BLaER1 treated with 17β-estradiol and CSF1 and Interleukin-3, amounts not matched to agents 10 nM and 100 nM (cell line): ENCODE measurements around the gene PACC1.

Source experiments
- H3K27ac ChIP-seq, 11 experiments: shearing (Covaris generic); formaldehyde crosslinking; 2 replicates each; pipeline ENCODE4 v1.8.1; 2022
- H3K27me3 ChIP-seq, 11 experiments: shearing (Covaris generic); formaldehyde crosslinking; 2 replicates each; pipeline ENCODE4 v1.8.1; 2022
- H3K36me3 ChIP-seq, 11 experiments: shearing (Covaris generic); formaldehyde crosslinking; 2 replicates each; pipeline ENCODE4 v1.8.1; 2022
- H3K4me1 ChIP-seq, 10 experiments: shearing (Covaris generic); formaldehyde crosslinking; 2 replicates each; pipeline ENCODE4 v1.8.1; 2022
- H3K4me2 ChIP-seq, 11 experiments: shearing (Covaris generic); formaldehyde crosslinking; 2 replicates each; pipeline ENCODE4 v1.8.1; 2022
- H3K4me3 ChIP-seq, 10 experiments: shearing (Covaris generic); formaldehyde crosslinking; 2 replicates each; pipeline ENCODE4 v1.8.1; 2022
- H3K9ac ChIP-seq, 11 experiments: shearing (Covaris generic); formaldehyde crosslinking; 2 replicates each; pipeline ENCODE4 v1.8.1; 2022
- H3K9me3 ChIP-seq, 11 experiments: shearing (Covaris generic); formaldehyde crosslinking; replicated peaks in 1 of 11; 2 replicates each; pipeline ENCODE4 v1.8.1; 2022
- H4K20me1 ChIP-seq, 11 experiments: shearing (Covaris generic); formaldehyde crosslinking; 2 replicates each; pipeline ENCODE4 v1.8.1; 2022
- Cebpa-rat ChIP-seq, 11 experiments: shearing (Covaris generic); IDR thresholded peaks; 2 replicates each; pipeline ENCODE4 v1.8.1; 2022

The PACC1 gene

GRCh38 chr1:212414328-212415106 lies at the start of gene PACC1:
Gene PACC1 (minus strand): TSS chr1:212414886. CDS start chr1:212414757, 129 bp downstream.
- peak within 1 kb of the TSS; percentile 82 to 99 (median 96) for H3K4me2 ChIP-seq
- peak within 1 kb of the TSS; percentile 81 to 95 (median 86) for H3K4me3 ChIP-seq
- no peak for TF ChIP-seq Cebpa-rat (IDR thresholded peaks at IDR 0.05)
- peaks cover 22 to 41% (median 33%) of the 10 kb centered on the region in 11 experiments for H3K36me3 ChIP-seq
- peak within 1 kb of the TSS; percentile 55 to 90 (median 83); a peak in 21 of 22 replicates for H3K27ac ChIP-seq
- no peaks in the 10 kb centered on the region for H3K27me3 ChIP-seq
- H4K20me1 ChIP-seq, result peaks cover 3 to 48% (median 35%) of the 10 kb centered on the region in 11 experiments; a peak in 17 of 22 replicates
- H3K9me3 ChIP-seq, result no peaks in the 10 kb centered on the region
- H3K9ac ChIP-seq, result peak within 1 kb of the TSS; percentile 71 to 90 (median 81)
- peaks cover 27 to 60% (median 40%) of the 10 kb centered on the region in 10 experiments for H3K4me1 ChIP-seq

- Histone ChIP-seq H3K9me3 (no peaks in the 10 kb centered on the region), H3K9ac (peak overlapping the region in 5 of 11 experiments; percentile 1 to 28 (median 23); a peak in 4 of 22 replicates), H3K27me3 (no peaks in the 10 kb centered on the region), H3K36me3 (no peaks in the 10 kb centered on the region), H3K4me2 (peak overlapping the region in 9 of 11 experiments; percentile 18 to 94 (median 57); a peak in 16 of 22 replicates), H3K4me1 (peaks cover 16 to 55% (median 50%) of the 10 kb centered on the region in 10 experiments), H4K20me1 (no peaks in the 10 kb centered on the region), H3K27ac (0 out of 22 replicates have a peak overlapping the region, but pooled peaks of 2 of the 11 experiments have one; percentile 0 to 6), H3K4me3 (no peak overlapping the region)
- no peak for TF ChIP-seq Cebpa-rat (IDR thresholded peaks at IDR 0.05)
These were observed 49.0 kb upstream of the PACC1 start for GRCh38 chr1:212463565-212464285.

- Histone ChIP-seq H3K4me2 (no peak overlapping the region), H3K27ac (no peak overlapping the region), H4K20me1 (no peaks in the 10 kb centered on the region), H3K4me1 (peaks cover 6 to 49% (median 39%) of the 10 kb centered on the region in 10 experiments), H3K9me3 (peaks cover 6 to 11% (median 10%) of the 10 kb centered on the region in 11 experiments; a peak in 18 of 22 replicates), H3K36me3 (no peaks in the 10 kb centered on the region), H3K9ac (no peak overlapping the region), H3K27me3 (no peaks in the 10 kb centered on the region), H3K4me3 (no peak overlapping the region)
- TF ChIP-seq Cebpa-rat (IDR thresholded peaks at IDR 0.05), result no peak
These were observed 47.4 kb upstream of the PACC1 start for GRCh38 chr1:212461916-212462660.

GRCh38 chr1:212460376-212460775 lies 45.7 kb upstream of the PACC1 start:
- TF ChIP-seq Cebpa-rat (IDR thresholded peaks at IDR 0.05), result no peak
- H3K36me3 ChIP-seq, result no peaks in the 10 kb centered on the region
- no peak overlapping the region for H3K27ac ChIP-seq
- H3K4me3 ChIP-seq, result no peak overlapping the region
- no peak overlapping the region for H3K4me2 ChIP-seq
- H3K27me3 ChIP-seq, result no peaks in the 10 kb centered on the region
- H4K20me1 ChIP-seq, result no peaks in the 10 kb centered on the region
- H3K9ac ChIP-seq, result no peak overlapping the region
- H3K9me3 ChIP-seq, result peaks cover 6 to 11% (median 10%) of the 10 kb centered on the region in 11 experiments; a peak in 18 of 22 replicates
- peaks cover 0 to 43% (median 33%) of the 10 kb centered on the region in 10 experiments; a peak in 16 of 20 replicates for H3K4me1 ChIP-seq

GRCh38 chr1:212459656-212460055 lies 45.0 kb upstream of the PACC1 start:
- Histone ChIP-seq H3K36me3 (no peaks in the 10 kb centered on the region), H3K9me3 (peaks cover 6 to 11% (median 10%) of the 10 kb centered on the region in 11 experiments; a peak in 18 of 22 replicates), H4K20me1 (no peaks in the 10 kb centered on the region), H3K4me2 (no peak overlapping the region), H3K4me3 (no peak overlapping the region), H3K9ac (no peak overlapping the region), H3K4me1 (peaks cover 5 to 43% (median 33%) of the 10 kb centered on the region in 10 experiments; a peak in 16 of 20 replicates), H3K27ac (no peak overlapping the region), H3K27me3 (no peaks in the 10 kb centered on the region)
- no peak for TF ChIP-seq Cebpa-rat (IDR thresholded peaks at IDR 0.05)

GRCh38 chr1:212458817-212459216 lies 44.1 kb upstream of the PACC1 start:
- no peak for TF ChIP-seq Cebpa-rat (IDR thresholded peaks at IDR 0.05)
- no peak overlapping the region for H3K27ac ChIP-seq
- peaks cover 5 to 41% (median 27%) of the 10 kb centered on the region in 10 experiments; a peak in 17 of 20 replicates for H3K4me1 ChIP-seq
- H4K20me1 ChIP-seq, result no peaks in the 10 kb centered on the region
- no peak overlapping the region for H3K4me3 ChIP-seq
- 0 out of 22 replicates have a peak overlapping the region, but pooled peaks of 1 of the 11 experiments have one; percentile 3 for H3K4me2 ChIP-seq
- H3K9ac ChIP-seq, result no peak overlapping the region
- H3K9me3 ChIP-seq, result peaks cover 6 to 11% (median 10%) of the 10 kb centered on the region in 11 experiments; a peak in 18 of 22 replicates
- H3K36me3 ChIP-seq, result no peaks in the 10 kb centered on the region
- no peaks in the 10 kb centered on the region for H3K27me3 ChIP-seq

GRCh38 chr1:212457740-212458338 lies 43.2 kb upstream of the PACC1 start:
- Histone ChIP-seq H3K4me1 (peaks cover 8 to 41% (median 28%) of the 10 kb centered on the region in 10 experiments), H4K20me1 (0 out of 22 replicates have a peak, but pooled peaks cover 0 to 5% (median 0%) of the 10 kb centered on the region in 11 experiments), H3K4me3 (no peak overlapping the region), H3K36me3 (no peaks in the 10 kb centered on the region), H3K9me3 (peaks cover 6 to 11% (median 10%) of the 10 kb centered on the region in 11 experiments; a peak in 18 of 22 replicates), H3K27ac (no peak overlapping the region), H3K27me3 (no peaks in the 10 kb centered on the region), H3K9ac (no peak overlapping the region), H3K4me2 (no peak overlapping the region)
- no peak for TF ChIP-seq Cebpa-rat (IDR thresholded peaks at IDR 0.05)
